SJSA1 (cell line): ENCODE measurements around the gene MOSMO. TPM values are rescaled to one million over a fixed set of nuclear protein-coding genes. Genes with fewer than 3 reads are reported as not detected.
A peak's percentile ranks its signal among the peaks of the same experiment; 100 is the strongest.

Experiments used
- DNase-seq, 2 experiments: peaks; one replicate each; pipeline ENCODE4 v3.0.0-alpha.2; 2015 to 2020; ENCODE audit warnings: low spot score in 2 of 2, low read depth in 1 of 2
- H3K27ac ChIP-seq: fragments of 250-450 bp; sonication (Bioruptor Pico); 2 replicates; pipeline ENCODE4 v1.5.1; 2020; ENCODE audit warnings: mild to moderate bottlenecking, moderate library complexity
- H3K27me3 ChIP-seq: fragments of 250-450 bp; sonication (Bioruptor Pico); replicated peaks from 2 replicates; pipeline ENCODE4 v1.5.1; 2020; ENCODE audit warnings: mild to moderate bottlenecking, moderate library complexity
- H3K36me3 ChIP-seq: fragments of 250-450 bp; sonication (Bioruptor Pico); 2 replicates; pipeline ENCODE4 v1.5.1; 2020; ENCODE audit warnings: mild to moderate bottlenecking
- H3K4me1 ChIP-seq: fragments of 250-450 bp; sonication (Bioruptor Pico); replicated peaks from 2 replicates; pipeline ENCODE4 v1.6.1; 2021; ENCODE audit warnings: mild to moderate bottlenecking
- H3K4me3 ChIP-seq: fragments of 250-450 bp; sonication (Bioruptor Pico); 2 replicates; pipeline ENCODE4 v1.5.1; 2020; ENCODE audit warnings: mild to moderate bottlenecking
- H3K9me3 ChIP-seq: fragments of 250-450 bp; sonication (Bioruptor Pico); replicated peaks from 2 replicates; pipeline ENCODE4 v1.5.1; 2020; ENCODE audit warnings: mild to moderate bottlenecking
- total RNA-seq: library from RNA; depleted of rRNA; stranded (reverse); fragments of >200 nt; shearing (Covaris generic); gene quantifications from 2 replicates; pipeline ENCODE4 v1.2.3, GENCODE V29; 2014; rRNA removed

MOSMO gene
- total RNA-seq, result 15.7 and 30.3 TPM in 2 replicates

GRCh38 chr16:22007509-22008214 is at the start of gene MOSMO:
MOSMO (plus strand) TSS chr16:22008111; CDS start chr16:22008302, 191 bp downstream.
- Histone ChIP-seq H3K9me3 (no peaks in the 10 kb centered on the region), H3K4me1 (peaks cover 12% of the 10 kb centered on the region), H3K27ac (peak within 1 kb of the TSS; percentile 85), H3K4me3 (peak within 1 kb of the TSS; percentile 94), H3K27me3 (no peaks in the 10 kb centered on the region), H3K36me3 (peaks cover 15% of the 10 kb centered on the region)
- DNase-seq, result peak; percentile 61 to 71

GRCh38 chr16:21959050-21959449 is 48.9 kb upstream of the MOSMO start:
- Histone ChIP-seq H3K9me3 (no peaks in the 10 kb centered on the region), H3K4me3 (no peak overlapping the region), H3K27ac (no peak overlapping the region), H3K36me3 (peaks cover 79% of the 10 kb centered on the region), H3K4me1 (peaks cover 5% of the 10 kb centered on the region), H3K27me3 (no peaks in the 10 kb centered on the region)
- no peak for DNase-seq

GRCh38 chr16:21962475-21962874 is 45.4 kb upstream of the MOSMO start:
- no peak for DNase-seq
- no peak overlapping the region for H3K4me3 ChIP-seq
- H3K4me1 ChIP-seq, result no peaks in the 10 kb centered on the region
- H3K27me3 ChIP-seq, result no peaks in the 10 kb centered on the region
- peaks cover 97% of the 10 kb centered on the region for H3K36me3 ChIP-seq
- no peak overlapping the region for H3K27ac ChIP-seq
- no peaks in the 10 kb centered on the region for H3K9me3 ChIP-seq

- H3K27me3 ChIP-seq, result no peaks in the 10 kb centered on the region
- H3K4me1 ChIP-seq, result no peaks in the 10 kb centered on the region
- H3K9me3 ChIP-seq, result no peaks in the 10 kb centered on the region
- no peak for DNase-seq
- H3K36me3 ChIP-seq, result peaks cover 97% of the 10 kb centered on the region
- no peak overlapping the region for H3K27ac ChIP-seq
- H3K4me3 ChIP-seq, result no peak overlapping the region
These were observed 44.0 kb upstream of the MOSMO start for GRCh38 chr16:21963887-21964286.

GRCh38 chr16:21964353-21964752 is 43.6 kb upstream of the MOSMO start:
- no peaks in the 10 kb centered on the region for H3K9me3 ChIP-seq
- H3K27me3 ChIP-seq, result no peaks in the 10 kb centered on the region
- no peak overlapping the region for H3K4me3 ChIP-seq
- no peak overlapping the region for H3K27ac ChIP-seq
- peaks cover 97% of the 10 kb centered on the region for H3K36me3 ChIP-seq
- DNase-seq, result no peak
- no peaks in the 10 kb centered on the region for H3K4me1 ChIP-seq

GRCh38 chr16:21971856-21972255 is 36.1 kb upstream of the MOSMO start:
- no peaks in the 10 kb centered on the region for H3K4me1 ChIP-seq
- H3K27me3 ChIP-seq, result no peaks in the 10 kb centered on the region
- no peaks in the 10 kb centered on the region for H3K9me3 ChIP-seq
- no peak for DNase-seq
- H3K4me3 ChIP-seq, result no peak overlapping the region
- H3K27ac ChIP-seq, result no peak overlapping the region
- peaks cover 98% of the 10 kb centered on the region for H3K36me3 ChIP-seq

DNA sequence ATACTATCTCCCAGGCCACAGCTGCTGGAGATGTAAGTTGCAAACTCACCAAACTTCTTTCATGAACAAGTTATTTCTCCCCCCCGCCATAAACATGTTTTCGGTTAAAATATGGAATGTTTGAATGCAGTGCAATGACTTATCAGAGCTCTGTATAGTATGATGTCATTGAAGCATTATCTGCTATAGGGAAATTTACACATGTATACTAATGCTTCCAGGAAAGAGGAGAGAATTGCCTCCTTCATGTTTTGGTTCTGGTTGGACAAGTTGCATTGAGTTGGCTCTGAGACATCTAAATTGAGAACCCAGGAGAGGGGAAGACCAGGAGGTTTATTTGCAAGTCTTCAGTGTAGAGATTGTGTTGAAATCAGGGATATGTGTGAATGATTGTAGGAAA is 34.0 kb upstream of the MOSMO start:
- H3K4me1 ChIP-seq, result no peaks in the 10 kb centered on the region
- peaks cover 98% of the 10 kb centered on the region for H3K36me3 ChIP-seq
- H3K9me3 ChIP-seq, result no peaks in the 10 kb centered on the region
- no peak overlapping the region for H3K27ac ChIP-seq
- H3K27me3 ChIP-seq, result no peaks in the 10 kb centered on the region
- no peak for DNase-seq
- no peak overlapping the region for H3K4me3 ChIP-seq

DNA sequence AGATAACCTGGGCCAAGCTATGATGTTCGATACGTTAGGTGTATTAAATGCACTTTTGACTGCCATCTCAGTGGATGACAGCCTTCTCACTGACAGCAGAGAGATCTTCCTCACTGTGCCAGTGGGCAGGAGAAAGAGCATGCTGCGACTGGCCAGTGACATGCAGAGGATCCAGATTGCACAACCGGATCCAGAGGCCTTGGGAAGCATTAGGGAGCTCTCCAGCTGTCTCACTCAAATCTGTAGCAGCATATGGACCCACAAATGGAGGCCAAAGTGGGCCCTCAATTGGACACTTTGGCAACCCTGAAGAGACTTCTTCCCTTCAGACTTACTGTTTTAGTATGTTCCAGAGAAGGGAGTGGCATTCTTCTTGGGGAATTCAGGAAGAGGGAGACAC is 27.9 kb upstream of the MOSMO start:
- H3K27me3 ChIP-seq, result no peaks in the 10 kb centered on the region
- H3K36me3 ChIP-seq, result peaks cover 96% of the 10 kb centered on the region

DNA sequence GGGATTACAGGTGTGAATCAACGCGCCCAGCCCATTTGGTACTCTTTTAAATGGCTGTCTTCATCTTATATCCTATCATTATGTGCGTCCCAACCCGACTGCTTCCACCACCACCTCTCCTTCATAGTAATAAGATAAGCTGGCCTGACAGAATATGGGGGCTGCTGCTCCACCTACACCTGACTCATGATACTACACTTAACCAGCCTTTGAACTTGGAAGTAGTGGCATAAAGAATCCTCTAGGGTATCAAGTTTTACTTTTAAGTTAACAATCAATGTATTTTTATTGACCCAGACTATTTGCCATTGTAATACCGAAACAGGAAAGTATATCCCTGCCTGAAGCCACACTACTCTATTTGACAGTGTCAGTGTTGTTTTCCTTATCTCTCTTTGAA is 25.8 kb upstream of the MOSMO start:
- Histone ChIP-seq H3K4me1 (no peaks in the 10 kb centered on the region), H3K4me3 (no peak overlapping the region), H3K27me3 (no peaks in the 10 kb centered on the region), H3K36me3 (peaks cover 85% of the 10 kb centered on the region), H3K27ac (no peak overlapping the region), H3K9me3 (no peaks in the 10 kb centered on the region)
- no peak for DNase-seq

More for the DNA sequence above, 27.9 kb upstream of the MOSMO start:
- Histone ChIP-seq H3K4me1 (no peaks in the 10 kb centered on the region), H3K27ac (no peak overlapping the region), H3K4me3 (no peak overlapping the region), H3K9me3 (no peaks in the 10 kb centered on the region)
- DNase-seq, result no peak

DNA sequence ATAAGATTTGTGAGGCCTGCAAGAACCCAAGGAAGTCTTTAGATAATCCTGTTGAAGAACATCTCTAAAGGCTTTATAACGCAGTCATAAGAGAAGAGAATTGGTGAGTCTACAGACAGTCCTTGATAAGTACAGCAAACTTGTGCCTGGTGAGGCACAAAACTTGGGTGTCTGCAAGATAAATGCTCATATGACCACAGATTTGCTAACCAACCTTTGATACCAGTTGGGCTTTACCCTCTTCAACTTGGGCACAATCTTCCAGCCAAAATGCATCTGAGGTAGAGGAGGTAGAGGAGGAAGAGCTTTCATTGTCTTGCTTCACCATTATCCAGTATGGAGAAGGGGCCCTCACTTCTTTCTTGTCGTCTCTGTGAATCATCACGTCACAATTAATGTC is 23.8 kb upstream of the MOSMO start:
- Histone ChIP-seq H3K9me3 (no peaks in the 10 kb centered on the region), H3K4me1 (no peaks in the 10 kb centered on the region), H3K27me3 (no peaks in the 10 kb centered on the region), H3K36me3 (peaks cover 65% of the 10 kb centered on the region), H3K27ac (no peak overlapping the region), H3K4me3 (no peak overlapping the region)
- no peak for DNase-seq

DNA sequence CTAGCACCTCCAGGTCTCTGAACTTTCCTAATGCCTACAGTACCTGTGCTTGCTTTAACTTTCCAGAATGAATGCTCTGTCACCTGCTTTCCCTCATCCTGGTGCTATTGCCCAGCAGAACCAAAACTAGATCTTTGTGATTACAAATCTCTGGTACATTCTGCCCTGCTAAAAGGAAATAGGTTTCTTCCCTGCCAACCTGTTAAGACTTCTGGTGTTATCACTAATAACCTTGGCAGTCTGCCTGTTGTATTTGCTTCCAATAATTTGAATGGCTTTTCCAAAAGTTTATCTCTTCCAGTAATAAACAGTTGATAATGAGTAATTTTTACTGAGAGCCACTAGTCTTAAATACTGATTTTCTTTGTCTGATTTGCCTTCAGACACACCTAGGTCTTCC is 22.4 kb upstream of the MOSMO start:
- Histone ChIP-seq H3K27me3 (no peaks in the 10 kb centered on the region), H3K4me1 (no peaks in the 10 kb centered on the region), H3K36me3 (peaks cover 50% of the 10 kb centered on the region), H3K4me3 (no peak overlapping the region), H3K9me3 (no peaks in the 10 kb centered on the region), H3K27ac (no peak overlapping the region)
- no peak for DNase-seq

- peaks cover 39% of the 10 kb centered on the region for H3K36me3 ChIP-seq
- no peaks in the 10 kb centered on the region for H3K4me1 ChIP-seq
- no peaks in the 10 kb centered on the region for H3K9me3 ChIP-seq
- H3K27me3 ChIP-seq, result no peaks in the 10 kb centered on the region
- no peak overlapping the region for H3K27ac ChIP-seq
- no peak for DNase-seq
- no peak overlapping the region for H3K4me3 ChIP-seq
These were observed 21.1 kb upstream of the MOSMO start for GRCh38 chr16:21986692-21987246.

DNA sequence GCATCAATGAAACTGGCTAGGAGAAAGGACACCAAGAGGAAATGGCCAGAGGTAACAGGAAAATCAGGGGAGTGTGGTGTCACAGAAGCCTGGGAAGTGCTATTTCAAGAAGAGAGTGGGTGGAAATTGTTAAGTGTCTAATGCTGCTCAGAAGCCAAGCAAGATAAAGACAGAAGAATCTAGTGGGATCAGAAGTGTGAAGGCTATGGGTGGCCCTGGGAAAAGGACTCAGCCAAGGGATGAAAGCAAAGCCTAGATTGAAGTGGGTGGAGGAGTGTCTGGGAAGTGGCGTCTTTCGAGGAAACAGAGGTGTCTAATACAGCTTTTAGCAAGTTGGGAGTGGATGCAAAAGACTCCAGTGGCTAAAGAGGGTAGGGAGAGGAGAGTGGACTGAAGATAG is 20.4 kb upstream of the MOSMO start:
- Histone ChIP-seq H3K36me3 (peaks cover 32% of the 10 kb centered on the region), H3K27me3 (no peaks in the 10 kb centered on the region), H3K27ac (no peak overlapping the region), H3K4me3 (no peak overlapping the region), H3K4me1 (no peaks in the 10 kb centered on the region), H3K9me3 (no peaks in the 10 kb centered on the region)
- no peak for DNase-seq

- H3K4me3 ChIP-seq, result no peak overlapping the region
- H3K36me3 ChIP-seq, result peaks cover 17% of the 10 kb centered on the region
- no peak for DNase-seq
- H3K9me3 ChIP-seq, result no peaks in the 10 kb centered on the region
- no peaks in the 10 kb centered on the region for H3K27me3 ChIP-seq
- no peaks in the 10 kb centered on the region for H3K4me1 ChIP-seq
- no peak overlapping the region for H3K27ac ChIP-seq
These were observed 18.8 kb upstream of the MOSMO start for GRCh38 chr16:21989133-21989532.
